GM12878 (cell line): ENCODE measurements around the gene UGT2B11. TPM values are rescaled to one million over a fixed set of nuclear protein-coding genes. Genes with fewer than 3 reads are reported as not detected.
"Not testable (repeated sequence)": the region's sequence is repeated elsewhere in the genome, so short reads cannot be mapped to it uniquely, and the experiment has no call there.

Source experiments
- ATAC-seq: fragments of 200-7000 bp; cut with Tn5 transposase; 3 replicates; pipeline ENCODE4 v1.9.1; 2020; ENCODE audit warnings: mild to moderate bottlenecking, moderate library complexity
- BruUV-seq: library from RNA; stranded (reverse); fragments of 400-500 nt; replicated peaks from 2 replicates; lab custom pipeline; 2021; lab: Mats Ljungman, UMichigan
- CTCF ChIA-PET: fragments of 300-600 bp; sonication (Branson Sonifier 250); formaldehyde crosslinking; extraction: SDS; loops from one replicate; lab custom pipeline; 2021; ENCODE audit warnings: inconsistent platforms; lab: Yijun Ruan, JAX
- POLR2A ChIA-PET: fragments of 350-600 bp; formaldehyde crosslinking; extraction: SDS; loops from one replicate; lab custom pipeline; 2021; ENCODE audit warnings: inconsistent platforms; lab: Charles Lee
- RAD21 ChIA-PET: fragments of 300-600 bp; sonication (Branson Sonifier 250); formaldehyde crosslinking; loops from one replicate; lab custom pipeline; 2023; ENCODE audit warnings: antibody characterized with exemption; ENCODE audit not compliant: unreplicated experiment; lab: Charles Lee
- SMC1A ChIA-PET: fragments of 300-600 bp; sonication (Branson Sonifier 250); formaldehyde crosslinking; loops from one replicate; lab custom pipeline; 2023; ENCODE audit not compliant: unreplicated experiment, uncharacterized antibody; lab: Charles Lee
- DNase-seq: peaks from one replicate; pipeline ENCODE4 v3.0.0-alpha.2; 2011; ENCODE audit warnings: low read depth, low spot score
- FAIRE-seq: peaks from 3 replicates; lab custom pipeline; 2011; peaks lifted over from hg19 to GRCh38; lab: Jason Lieb, UNC
- H2AFZ ChIP-seq: 2 replicates; pipeline ENCODE4 v1.6.0; 2011; ENCODE audit warnings: low read depth, low read length, control low read depth; ENCODE audit not compliant: control insufficient read depth
- H3K27ac ChIP-seq: 2 replicates; pipeline ENCODE4 v1.5.1; 2011; ENCODE audit warnings: control low read depth; ENCODE audit not compliant: control insufficient read depth, insufficient read depth
- H3K27me3 ChIP-seq, 2 experiments: replicated peaks in 1 of 2; 2 replicates each; pipeline versions ENCODE4 v1.6.0 to v1.6.1; 2011; ENCODE audit warnings: low read length in 1 of 2; ENCODE audit not compliant: control insufficient read depth in 2 of 2, insufficient read depth in 2 of 2
- H3K36me3 ChIP-seq, 2 experiments: 2 replicates each; pipeline ENCODE4 v1.5.1; 2011; ENCODE audit warnings: low read length in 1 of 2; ENCODE audit not compliant: control insufficient read depth in 2 of 2, insufficient read depth in 2 of 2
- H3K4me1 ChIP-seq: 2 replicates; pipeline ENCODE4 v1.6.1; 2011; ENCODE audit warnings: mild to moderate bottlenecking, low read length, moderate library complexity, mixed read lengths; ENCODE audit not compliant: control insufficient read depth, insufficient read depth
- H3K4me2 ChIP-seq: 2 replicates; pipeline ENCODE4 v1.6.0; 2011; ENCODE audit warnings: control low read depth; ENCODE audit not compliant: control insufficient read depth, insufficient read depth
- H3K4me3 ChIP-seq: fragments of 200-600 bp; sonication (generic); 2 replicates; pipeline ENCODE4 v1.5.1; 2016
- H3K79me2 ChIP-seq: 2 replicates; pipeline ENCODE4 v1.6.0; 2011; ENCODE audit warnings: low read length; ENCODE audit not compliant: control insufficient read depth, insufficient read depth
- H3K9ac ChIP-seq: 2 replicates; pipeline ENCODE4 v1.8.0; 2011; ENCODE audit warnings: low read length, control low read depth, mixed read lengths; ENCODE audit not compliant: control insufficient read depth, insufficient read depth
- H3K9me3 ChIP-seq: replicated peaks from 3 replicates; pipeline ENCODE4 v1.5.1; 2011; ENCODE audit warnings: mild to moderate bottlenecking, low read length; ENCODE audit not compliant: control insufficient read depth, insufficient read depth
- H4K20me1 ChIP-seq: 2 replicates; pipeline ENCODE4 v1.6.0; 2011; ENCODE audit not compliant: control insufficient read depth, insufficient read depth
- BMI1 ChIP-seq: fragments of 450-650 bp; IDR thresholded peaks from 2 replicates; pipeline ENCODE4 v1.6.1; 2016; ENCODE audit warnings: mild to moderate bottlenecking, moderate library complexity, borderline replicate concordance
- HCFC1 ChIP-seq: fragments of 150-350 bp; IDR thresholded peaks from 2 replicates; pipeline ENCODE4 v1.6.1; 2014; ENCODE audit warnings: low read length
- HDAC6 ChIP-seq: fragments of 200-600 bp; sonication (generic); IDR thresholded peaks from one replicate; pipeline ENCODE4 v1.8.0; 2017; ENCODE audit warnings: antibody characterized with exemption; ENCODE audit not compliant: unreplicated experiment
- RAD21 ChIP-seq: IDR thresholded peaks from 2 replicates; pipeline ENCODE4 v1.6.1; 2011; ENCODE audit warnings: mild to moderate bottlenecking, low read depth, low read length, moderate library complexity; ENCODE audit not compliant: insufficient read depth
- SUPT20H ChIP-seq: IDR thresholded peaks from 2 replicates; pipeline ENCODE4 v1.6.1; 2011; ENCODE audit warnings: low read depth, mild to moderate bottlenecking, low read length, moderate library complexity, borderline replicate concordance; ENCODE audit not compliant: control insufficient read depth
- ZNF217 ChIP-seq: fragments of 450-650 bp; IDR thresholded peaks from 2 replicates; pipeline ENCODE4 v1.6.1; 2017; ENCODE audit warnings: antibody characterized with exemption, mild to moderate bottlenecking
- ZNF274 ChIP-seq: IDR thresholded peaks from one replicate; pipeline ENCODE4 v1.8.0; 2011; ENCODE audit not compliant: insufficient read length, insufficient read depth
- WGBS: methylation state at CpG from one replicate; pipeline ENCODE4 v1.1.6; 2016; ENCODE audit warnings: low lambda C conversion rate; ENCODE audit not compliant: insufficient replicate concordance, insufficient coverage; ENCODE audit errors: missing lambda C conversion rate; 5-methylcytosine and 5-hydroxymethylcytosine counted together
- in situ Hi-C: fragments of 300-500 bp; cut with MboI; formaldehyde crosslinking; loops from 9 replicates; pipeline ENCODE4 v1.14.3; 2018; ENCODE audit warnings: mixed read lengths
- intact Hi-C: fragments of 100-400 bp; cut with micrococcal nuclease; formaldehyde crosslinking; loops from one replicate; pipeline ENCODE4 v1.14.2; 2022; ENCODE audit not compliant: unreplicated experiment
- polyA plus RNA-seq, 11 experiments: library from polyadenylated mRNA; depleted of rRNA in 4 of 11; unstranded in 6 of 11; stranded (reverse) in 5 of 11; fragments of >200 nt; fragmentation: Nextera tagmentation in 4 of 11; fragmentation: Illumina TruSeq in 1 of 11; extraction: Ambion mirVana in 4 of 11; extraction: Trizol in 1 of 11; gene quantifications; 1 replicate in 1 of 11; 2 replicates in 10 of 11; pipeline versions ENCODE4 v1.2.1 to v1.2.3, GENCODE V29; 2011 to 2016; ENCODE audit warnings: inconsistent platforms in 2 of 11, missing spikeins in 2 of 11, low read depth in 1 of 11
- total RNA-seq, 4 experiments: library from RNA; depleted of rRNA in 3 of 4; stranded (reverse); fragments of >200 nt in 3 of 4; fragmentation: Illumina TruSeq in 1 of 4; extraction: Trizol in 1 of 4; gene quantifications; 2 replicates each; pipeline versions ENCODE4 v1.2.1 to v1.2.3, GENCODE V29; 2013 to 2021

UGT2B11 gene
- total and polyA plus RNA-seq, 10 of the 15 experiments (the other 5 are each of a cell fraction or from before 2014, with no cell fraction given): not detected

DNA sequence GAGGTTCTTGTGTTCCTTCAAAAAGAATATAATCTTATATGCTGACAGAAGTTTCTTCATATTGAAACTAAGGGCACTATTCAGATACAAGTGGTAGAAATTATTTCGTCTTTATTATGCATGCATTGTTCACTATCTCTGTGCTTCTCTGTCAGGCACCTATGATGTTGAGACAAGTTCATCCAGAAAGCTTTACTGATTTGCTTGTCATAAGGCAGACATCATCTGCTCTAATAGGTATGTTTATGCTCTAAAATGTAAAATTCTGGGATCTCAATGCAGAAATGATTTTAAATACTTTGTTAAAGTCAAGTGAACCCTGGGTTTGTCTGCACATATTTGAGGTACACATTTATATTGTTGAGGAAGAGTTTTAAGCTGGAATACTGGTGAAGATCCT, 3.6 kb downstream of the UGT2B11 start (continued):
- TF ChIP-seq ZNF274 (no peak), HDAC6 (no peak), BMI1 (no peak), ZNF217 (no peak), SUPT20H (no peak), RAD21 (no peak), HCFC1 (no peak)

DNA sequence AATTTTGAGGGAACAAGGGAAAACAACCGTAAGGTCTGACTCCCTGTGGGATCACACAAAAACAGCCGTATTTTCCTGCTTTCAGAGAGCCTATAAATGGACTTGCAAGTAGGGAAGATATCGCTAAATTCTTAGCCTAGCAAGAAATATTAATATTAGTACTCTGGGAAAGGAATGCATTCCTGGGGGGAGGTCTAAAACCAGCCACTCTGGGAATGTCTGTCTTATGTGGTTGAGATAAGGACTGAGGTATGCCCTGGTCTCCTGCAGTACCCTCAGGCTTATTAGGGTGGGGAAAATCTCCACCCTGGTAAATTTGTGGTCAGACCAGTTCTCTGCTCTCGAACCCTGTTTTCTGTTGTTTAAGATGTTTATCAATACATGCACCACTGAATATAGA, 16.0 kb downstream of the UGT2B11 start:
- H3K36me3 ChIP-seq, H4K20me1 ChIP-seq, POLR2A ChIA-PET, ATAC-seq, SMC1A ChIA-PET, H3K9me3 ChIP-seq, H3K9ac ChIP-seq, H3K27me3 ChIP-seq, CTCF ChIA-PET, H3K4me2 ChIP-seq, in situ Hi-C loops, FAIRE-seq, H3K4me1 ChIP-seq, H3K27ac ChIP-seq, intact Hi-C loops, H2AFZ ChIP-seq, BruUV-seq, RAD21 ChIA-PET, H3K4me3 ChIP-seq, H3K79me2 ChIP-seq, DNase-seq: not testable (repeated sequence)
- 0% methylated on average over 4 of the region's 4 CpGs for WGBS
